PC-3 (cell line): ENCODE results near the gene RGS3.

Source experiments
- EZH2 ChIP-seq: fragments of 300-600 bp; sonication (generic); IDR thresholded peaks from one replicate; pipeline ENCODE4 v1.6.1; 2017; ENCODE audit warnings: antibody characterized with exemption, mild to moderate bottlenecking, low read length; ENCODE audit not compliant: unreplicated experiment
- EZH2phosphoT487 ChIP-seq: fragments of 300-600 bp; sonication (generic); IDR thresholded peaks from 2 replicates; pipeline ENCODE4 v1.6.1; 2018; ENCODE audit warnings: mild to moderate bottlenecking, antibody characterized with exemption, low read length, borderline replicate concordance
- TF ChIP-seq, protein P1 (sequence below): fragments of 300-600 bp; sonication (generic); conservative IDR thresholded peaks from 2 replicates; pipeline ENCODE4 v1.5.1; 2017; ENCODE audit warnings: antibody characterized with exemption, low read depth, mild to moderate bottlenecking, low read length

DNA sequence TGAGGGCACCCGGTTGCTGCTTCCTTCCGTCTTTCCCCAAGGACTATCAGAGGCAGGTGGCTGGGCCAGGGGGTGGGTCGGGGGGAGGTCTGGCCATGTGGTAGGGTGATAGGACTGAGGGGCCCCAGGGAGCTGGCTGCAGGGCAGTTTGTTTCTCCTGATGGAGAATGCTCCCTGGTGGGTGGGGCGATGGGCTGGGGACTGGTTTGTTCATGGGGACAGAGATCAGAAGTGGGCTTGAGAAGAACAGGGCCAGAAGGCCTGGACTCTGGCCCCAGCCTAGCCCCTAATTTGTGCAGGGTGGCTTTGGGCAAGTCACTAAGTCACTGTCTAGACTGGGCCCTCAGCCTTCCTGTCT is 117.4 kb downstream of the RGS3 start:
- TF ChIP-seq, protein P1, sequence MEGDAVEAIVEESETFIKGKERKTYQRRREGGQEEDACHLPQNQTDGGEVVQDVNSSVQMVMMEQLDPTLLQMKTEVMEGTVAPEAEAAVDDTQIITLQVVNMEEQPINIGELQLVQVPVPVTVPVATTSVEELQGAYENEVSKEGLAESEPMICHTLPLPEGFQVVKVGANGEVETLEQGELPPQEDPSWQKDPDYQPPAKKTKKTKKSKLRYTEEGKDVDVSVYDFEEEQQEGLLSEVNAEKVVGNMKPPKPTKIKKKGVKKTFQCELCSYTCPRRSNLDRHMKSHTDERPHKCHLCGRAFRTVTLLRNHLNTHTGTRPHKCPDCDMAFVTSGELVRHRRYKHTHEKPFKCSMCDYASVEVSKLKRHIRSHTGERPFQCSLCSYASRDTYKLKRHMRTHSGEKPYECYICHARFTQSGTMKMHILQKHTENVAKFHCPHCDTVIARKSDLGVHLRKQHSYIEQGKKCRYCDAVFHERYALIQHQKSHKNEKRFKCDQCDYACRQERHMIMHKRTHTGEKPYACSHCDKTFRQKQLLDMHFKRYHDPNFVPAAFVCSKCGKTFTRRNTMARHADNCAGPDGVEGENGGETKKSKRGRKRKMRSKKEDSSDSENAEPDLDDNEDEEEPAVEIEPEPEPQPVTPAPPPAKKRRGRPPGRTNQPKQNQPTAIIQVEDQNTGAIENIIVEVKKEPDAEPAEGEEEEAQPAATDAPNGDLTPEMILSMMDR: no peak
- TF ChIP-seq EZH2: no peak
- no peak for TF ChIP-seq EZH2phosphoT487
